A673 (cell line): ENCODE data around the gene RELL2.

Experiments used
- CTCF ChIP-seq: fragments of 300-800, 200-600 bp; sonication (generic); conservative IDR thresholded peaks from 2 replicates; pipeline ENCODE4 v1.5.1; 2017; ENCODE audit warnings: low read depth, mild to moderate bottlenecking, antibody characterized with exemption, low read length, moderate library complexity, mixed read lengths
- EZH2 ChIP-seq: fragments of 200-600 bp; sonication (generic); IDR thresholded peaks from 2 replicates; pipeline ENCODE4 v1.6.1; 2017; ENCODE audit warnings: borderline replicate concordance, low read depth, mild to moderate bottlenecking, mixed read lengths, antibody characterized with exemption, low read length; ENCODE audit not compliant: poor library complexity, severe bottlenecking

GRCh38 chr5:141605523-141606277 lies 31.1 kb upstream of the RELL2 start:
- TF ChIP-seq CTCF (no peak), EZH2 (no peak)
